Measurements from ENCODE around the gene CYB5D1.

Gene CYB5D1

GRCh38 chr17:7833795-7834541 lies 23.8 kb upstream of the CYB5D1 start, which contains the start of gene KDM6B:
Gene KDM6B, plus strand, starts transcription at chr17:7834217. Its CDS starts 11,338 bp downstream, at chr17:7845555.
- DNase-seq = peak; percentile 85

GRCh38 chr17:7834542-7834956 lies 23.3 kb upstream of the CYB5D1 start:
- DNase-seq = peak; percentile 20

GRCh38 chr17:7834957-7835813 lies 22.6 kb upstream of the CYB5D1 start:
- DNase-seq = peak; percentile 95

GRCh38 chr17:7835814-7836595 lies 21.8 kb upstream of the CYB5D1 start:
- DNase-seq = no peak

- peak; percentile 83 for DNase-seq
Observed at GRCh38 chr17:7836596-7837407, 21.0 kb upstream of the CYB5D1 start.

GRCh38 chr17:7837408-7838088 lies 20.3 kb upstream of the CYB5D1 start:
- peak; percentile 32 for DNase-seq

- peak; percentile 53 for DNase-seq
Observed at GRCh38 chr17:7838090-7839075, 19.4 kb upstream of the CYB5D1 start.

- no peak for DNase-seq
Observed at GRCh38 chr17:7839190-7839875, 18.5 kb upstream of the CYB5D1 start.

- DNase-seq = peak; percentile 47
Observed at GRCh38 chr17:7839876-7840261, 17.9 kb upstream of the CYB5D1 start.

GRCh38 chr17:7840441-7840840 lies 17.4 kb upstream of the CYB5D1 start:
- no peak for DNase-seq

- no peak for DNase-seq
Observed at GRCh38 chr17:7840875-7841274, 16.9 kb upstream of the CYB5D1 start.

GRCh38 chr17:7841396-7841914 lies 16.3 kb upstream of the CYB5D1 start:
- peak; percentile 82 for DNase-seq

- peak; percentile 87 for DNase-seq
Observed at GRCh38 chr17:7841915-7842379, 15.9 kb upstream of the CYB5D1 start.

- DNase-seq = peak; percentile 88
Observed at GRCh38 chr17:7842380-7843256, 15.2 kb upstream of the CYB5D1 start.

GRCh38 chr17:7843257-7843535 lies 14.6 kb upstream of the CYB5D1 start:
- peak; percentile 37 for DNase-seq

GRCh38 chr17:7843536-7844291 lies 14.1 kb upstream of the CYB5D1 start:
- DNase-seq = peak; percentile 89

GRCh38 chr17:7844292-7845154 lies 13.3 kb upstream of the CYB5D1 start:
- DNase-seq = peak; percentile 94
